GM21423 (cell line): ENCODE measurements around the gene CCDC201.
"Not testable (repeated sequence)": the region's sequence is repeated elsewhere in the genome, so short reads cannot be mapped to it uniquely, and the experiment has no call there.

Source experiments
- ATAC-seq: cut with Tn5 transposase; IDR thresholded peaks from one replicate; pipeline ENCODE4 v1.9.1; 2021; ENCODE audit warnings: mild to moderate bottlenecking, moderate library complexity; ENCODE audit not compliant: unreplicated experiment

CCDC201 gene

GRCh38 chr7:45818763-45819162, 54.1 kb downstream of the CCDC201 start:
- ATAC-seq, result not testable (repeated sequence)

GRCh38 chr7:45817913-45818312, 55.0 kb downstream of the CCDC201 start:
- ATAC-seq, result not testable (repeated sequence)

GRCh38 chr7:45817016-45817415, 55.9 kb downstream of the CCDC201 start:
- not testable (repeated sequence) for ATAC-seq

DNA sequence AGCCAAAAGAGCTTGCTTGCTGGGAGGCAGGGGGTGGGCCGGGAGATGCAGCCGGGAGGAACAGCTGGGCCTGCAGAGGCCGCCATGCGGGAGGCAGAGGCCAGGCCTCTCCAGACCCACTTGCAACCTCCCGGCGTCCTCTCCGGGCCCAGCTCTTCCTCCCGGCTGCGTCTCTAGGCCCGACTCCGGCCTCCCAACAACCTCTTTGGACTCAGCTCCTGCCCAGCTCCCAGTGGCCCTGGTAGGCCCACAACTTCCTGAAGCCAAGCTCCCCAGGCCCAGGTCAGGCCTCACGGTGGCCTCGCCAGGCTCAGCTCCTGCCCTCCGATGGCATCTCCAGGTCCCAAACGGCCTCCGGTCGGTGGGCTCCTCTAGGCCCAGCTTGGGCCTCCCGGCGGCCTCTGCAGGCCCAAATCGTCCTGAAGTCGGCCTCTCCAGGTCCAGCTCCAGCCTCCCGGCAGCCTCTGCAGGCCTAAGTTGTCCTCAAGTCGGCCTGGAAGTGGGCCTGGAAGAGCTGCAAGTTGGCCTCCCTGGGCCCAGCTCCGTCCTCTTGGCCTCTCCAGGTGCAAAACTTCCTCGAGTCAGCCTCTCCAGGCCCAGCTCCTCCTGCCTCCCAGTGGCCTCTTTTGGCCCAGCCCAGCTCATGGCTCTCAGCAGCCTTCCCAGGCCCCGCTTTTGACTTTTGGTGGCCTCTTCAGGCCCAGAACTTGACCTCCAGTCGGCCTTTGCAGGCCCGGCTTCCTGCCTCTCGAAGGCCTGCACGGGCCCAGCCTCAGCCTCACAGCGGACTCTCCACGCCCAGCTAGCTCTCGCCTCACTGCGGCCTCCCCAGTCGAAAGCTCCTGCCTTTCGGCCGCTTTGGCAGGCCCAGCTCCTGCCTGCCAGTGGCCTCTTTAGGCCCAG, 58.4 kb downstream of the CCDC201 start:
- ATAC-seq, result not testable (repeated sequence)

- ATAC-seq, result not testable (repeated sequence)
Observed at GRCh38 chr7:45813771-45814170, 59.1 kb downstream of the CCDC201 start.

- ATAC-seq, result no peak
Observed at GRCh38 chr7:45812946-45813345, 59.9 kb downstream of the CCDC201 start.

DNA sequence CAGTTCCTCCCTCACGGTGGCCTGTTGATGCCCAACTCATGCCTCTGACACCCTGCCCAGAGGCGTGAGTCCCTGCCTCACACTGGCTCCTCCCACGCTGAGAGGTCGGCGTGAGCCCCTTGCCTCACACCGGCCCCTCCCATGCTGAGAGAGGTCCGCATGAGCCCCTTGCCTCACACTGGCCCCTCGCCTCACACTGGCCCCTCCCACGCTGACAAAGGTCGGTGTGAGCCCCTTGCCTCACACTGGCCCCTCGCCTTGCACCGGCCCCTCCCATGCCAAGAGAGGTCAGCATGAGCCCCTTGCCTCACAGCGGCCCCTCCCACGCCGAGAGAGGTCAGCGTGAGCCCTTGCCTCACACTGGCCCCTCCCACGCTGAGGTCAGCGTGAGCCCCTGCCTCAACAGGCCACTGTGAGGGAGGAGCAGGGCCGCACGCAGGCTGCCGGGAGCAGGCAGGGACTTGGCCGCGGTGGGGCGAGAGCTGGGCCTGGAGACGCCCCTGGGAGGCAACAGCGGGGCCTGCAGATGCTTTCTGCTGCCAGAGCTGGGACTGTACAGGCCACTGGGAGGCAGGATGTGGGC, 61.1 kb downstream of the CCDC201 start:
- not testable (repeated sequence) for ATAC-seq

DNA sequence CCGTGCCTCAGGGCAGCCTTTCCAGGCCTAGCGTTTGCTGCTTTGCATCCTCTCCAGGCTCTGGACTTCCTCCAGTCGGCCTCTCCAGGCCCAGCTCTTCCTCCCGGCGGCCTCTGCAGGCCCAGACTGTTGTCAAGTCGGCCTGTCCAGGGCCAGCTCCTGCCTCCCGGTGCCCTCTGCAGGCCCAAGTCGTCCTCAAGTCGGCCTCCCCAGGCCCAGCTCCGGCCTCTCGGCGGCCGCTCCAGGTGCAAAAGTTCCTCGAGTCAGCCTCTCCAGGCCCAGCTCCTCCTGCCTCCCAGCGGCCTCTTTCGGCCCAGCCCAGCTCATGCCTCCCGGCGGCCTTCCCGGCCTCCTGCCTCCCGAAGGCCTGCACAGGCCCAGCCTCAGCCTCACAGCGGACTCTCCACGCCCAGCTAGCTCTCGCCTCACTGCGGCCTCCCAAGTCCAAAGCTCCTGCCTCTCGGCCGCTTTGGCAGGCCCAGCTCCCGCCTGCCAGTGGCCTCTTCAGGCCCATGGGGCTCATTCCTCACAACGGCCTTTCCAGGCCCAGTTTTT, 62.4 kb downstream of the CCDC201 start:
- not testable (repeated sequence) for ATAC-seq
